Colonic mucosa (tissue), 4 donors: ENCODE results near the gene TMBIM6. TPM values are rescaled to one million over a fixed set of nuclear protein-coding genes. Genes with fewer than 3 reads are reported as not detected.
A peak's percentile ranks its signal among the peaks of the same experiment; 100 is the strongest.
"Not testable (repeated sequence)": the region's sequence is repeated elsewhere in the genome, so short reads cannot be mapped to it uniquely, and the experiment has no call there.

Experiments used
- DNase-seq: peaks from one replicate; pipeline ENCODE4 v3.0.0-alpha.2; 2020
- H3K27ac ChIP-seq: fragments of 200-600 bp; one replicate; pipeline ENCODE4 v1.8.0; 2021
- H3K27me3 ChIP-seq: fragments of 200-600 bp; one replicate; pipeline ENCODE4 v1.8.0; 2021
- H3K36me3 ChIP-seq: fragments of 200-600 bp; one replicate; pipeline ENCODE4 v1.8.0; 2021
- H3K4me1 ChIP-seq: fragments of 200-600 bp; one replicate; pipeline ENCODE4 v1.8.0; 2021; ENCODE audit warnings: mild to moderate bottlenecking
- H3K4me3 ChIP-seq: fragments of 200-600 bp; one replicate; pipeline ENCODE4 v1.8.0; 2021
- H3K9ac ChIP-seq, 2 donors: one replicate each; pipeline ENCODE4 v1.7.0; 2013; ENCODE audit warnings: control low read depth in 2 of 2, low read depth in 2 of 2, low read length in 2 of 2
- H3K9me3 ChIP-seq: fragments of 200-600 bp; one replicate; pipeline ENCODE4 v1.8.0; 2021
- CTCF ChIP-seq: fragments of 200-600 bp; IDR thresholded peaks from one replicate; pipeline ENCODE4 v1.8.0; 2022; ENCODE audit warnings: antibody characterized with exemption, mild to moderate bottlenecking
- intact Hi-C: fragments of 100-400 bp; cut with DNase I; formaldehyde crosslinking; loops from one replicate; pipeline ENCODE4 v1.14.1; 2022
- total RNA-seq, 2 donors: library from RNA; stranded (reverse); fragmentation: NEBNext Ultra II Directional in 1 of 2; extraction: Animal tissue kit (Norgen Biotek cat#: 25700) in 1 of 2; gene quantifications; one replicate each; pipeline ENCODE4 v1.2.1, GENCODE V29; 2021
- donor health status: healthy.
- donor health status: DM: no; HTN: no; CAD: no.
- donor health status: DM: no; HTN: no; CAD: no.

TMBIM6 gene
- total RNA-seq, 2 donors from 2014 or later = 868 to 1,024 TPM

GRCh38 chr12:49706351-49707127, 34.8 kb upstream of the TMBIM6 start:
- no peaks in the 10 kb centered on the region for H3K27me3 ChIP-seq
- no peak for TF ChIP-seq CTCF
- H3K9me3 ChIP-seq = no peaks in the 10 kb centered on the region
- DNase-seq = peak; percentile 23
- H3K4me3 ChIP-seq = peak overlapping the region; percentile 67
- H3K9ac ChIP-seq = peak overlapping the region; percentile 31 to 74
- no peaks in the 10 kb centered on the region for H3K4me1 ChIP-seq
- intact Hi-C loops = no loop called here
- H3K27ac ChIP-seq = peak overlapping the region; percentile 88
- H3K36me3 ChIP-seq = no peaks in the 10 kb centered on the region

- Histone ChIP-seq H3K9me3 (no peaks in the 10 kb centered on the region), H3K4me1 (no peaks in the 10 kb centered on the region), H3K27me3 (no peaks in the 10 kb centered on the region), H3K27ac (peak within 1 kb of the TSS; percentile 88), H3K36me3 (no peaks in the 10 kb centered on the region), H3K9ac (peak within 1 kb of the TSS; percentile 31 to 74), H3K4me3 (peak within 1 kb of the TSS; percentile 67)
- DNase-seq = peak; percentile 98
- intact Hi-C loops = no loop called here
- peak; percentile 91 for TF ChIP-seq CTCF
Observed at GRCh38 chr12:49707128-49707811, 34.1 kb upstream of the TMBIM6 start, which contains the start of gene FMNL3. Gene FMNL3 (minus strand): TSS chr12:49707405. CDS start chr12:49707180, 225 bp downstream.

- Histone ChIP-seq H3K4me3 (no peak overlapping the region), H3K4me1 (no peaks in the 10 kb centered on the region), H3K36me3 (no peaks in the 10 kb centered on the region), H3K9ac (no peak overlapping the region), H3K27ac (no peak overlapping the region), H3K27me3 (no peaks in the 10 kb centered on the region), H3K9me3 (no peaks in the 10 kb centered on the region)
- DNase-seq = no peak
- intact Hi-C loops = loop anchor here (1.0 kb wide), 1 partner anchor 63 kb away; no protein-coding TSS in a partner anchor
- no peak for TF ChIP-seq CTCF
Observed at GRCh38 chr12:49707812-49708147, 33.6 kb upstream of the TMBIM6 start.

- Histone ChIP-seq H3K9ac (no peak overlapping the region), H3K27me3 (no peaks in the 10 kb centered on the region), H3K36me3 (no peaks in the 10 kb centered on the region), H3K27ac (no peak overlapping the region), H3K4me1 (no peaks in the 10 kb centered on the region), H3K4me3 (no peak overlapping the region), H3K9me3 (no peaks in the 10 kb centered on the region)
- intact Hi-C loops = loop anchor here (1.0 kb wide), 1 partner anchor 65 kb away; no protein-coding TSS in a partner anchor
- TF ChIP-seq CTCF = no peak
- DNase-seq = no peak
Observed at GRCh38 chr12:49708851-49709250, 32.5 kb upstream of the TMBIM6 start.

- H3K9ac ChIP-seq, DNase-seq, H3K27ac ChIP-seq, H3K4me3 ChIP-seq, H3K36me3 ChIP-seq, intact Hi-C loops, H3K4me1 ChIP-seq, H3K9me3 ChIP-seq, H3K27me3 ChIP-seq: not testable (repeated sequence)
Observed at GRCh38 chr12:49713952-49714351, 27.4 kb upstream of the TMBIM6 start.

GRCh38 chr12:49716553-49716952, 24.8 kb upstream of the TMBIM6 start:
- Histone ChIP-seq H3K27ac (no peak overlapping the region), H3K9ac (no peak overlapping the region), H3K9me3 (no peaks in the 10 kb centered on the region), H3K36me3 (no peaks in the 10 kb centered on the region), H3K4me1 (no peaks in the 10 kb centered on the region), H3K4me3 (no peak overlapping the region), H3K27me3 (no peaks in the 10 kb centered on the region)
- no peak for TF ChIP-seq CTCF
- intact Hi-C loops = no loop called here
- no peak for DNase-seq

- H3K9me3 ChIP-seq, H3K36me3 ChIP-seq, intact Hi-C loops, DNase-seq, H3K27me3 ChIP-seq, H3K27ac ChIP-seq, H3K4me3 ChIP-seq, H3K9ac ChIP-seq, H3K4me1 ChIP-seq: not testable (repeated sequence)
Observed at GRCh38 chr12:49717800-49718199, 23.6 kb upstream of the TMBIM6 start.
